ENCODE measurements around the gene PRDM1.

The PRDM1 gene

DNA sequence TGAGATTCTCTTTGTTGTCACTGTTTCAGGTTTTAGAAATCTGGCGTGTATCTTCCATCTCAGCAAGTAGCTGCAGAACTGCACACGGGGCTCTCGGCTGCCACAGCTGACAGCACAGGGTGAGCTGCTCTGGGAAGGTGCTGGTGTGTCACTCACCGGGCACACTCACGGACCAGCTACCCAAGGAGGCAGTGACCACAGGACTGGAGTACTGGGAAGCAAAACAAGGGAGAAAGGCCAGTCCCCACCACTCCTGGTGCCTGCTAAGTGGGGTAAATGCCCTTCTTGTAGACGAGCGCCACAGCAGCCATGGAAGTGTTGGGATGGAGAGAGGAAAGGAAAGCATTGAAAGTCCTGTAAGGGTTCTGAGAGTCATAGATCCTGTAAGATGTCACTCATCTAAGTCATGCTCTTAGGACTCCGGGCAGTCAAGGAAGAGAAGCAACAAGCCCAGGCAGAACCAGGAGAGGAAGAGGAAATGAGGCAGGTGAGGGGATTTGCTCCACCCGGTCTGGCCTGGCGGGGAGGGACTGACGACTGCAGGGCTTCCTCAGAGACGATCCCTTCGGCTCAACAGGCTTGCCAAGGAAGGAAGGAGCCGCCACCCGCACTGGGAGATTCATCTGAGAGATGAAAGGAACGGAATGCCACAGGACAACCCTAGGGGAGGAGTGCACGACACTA is 48.1 kb downstream of the PRDM1 start:
- TF ChIP-seq, protein P1, sequence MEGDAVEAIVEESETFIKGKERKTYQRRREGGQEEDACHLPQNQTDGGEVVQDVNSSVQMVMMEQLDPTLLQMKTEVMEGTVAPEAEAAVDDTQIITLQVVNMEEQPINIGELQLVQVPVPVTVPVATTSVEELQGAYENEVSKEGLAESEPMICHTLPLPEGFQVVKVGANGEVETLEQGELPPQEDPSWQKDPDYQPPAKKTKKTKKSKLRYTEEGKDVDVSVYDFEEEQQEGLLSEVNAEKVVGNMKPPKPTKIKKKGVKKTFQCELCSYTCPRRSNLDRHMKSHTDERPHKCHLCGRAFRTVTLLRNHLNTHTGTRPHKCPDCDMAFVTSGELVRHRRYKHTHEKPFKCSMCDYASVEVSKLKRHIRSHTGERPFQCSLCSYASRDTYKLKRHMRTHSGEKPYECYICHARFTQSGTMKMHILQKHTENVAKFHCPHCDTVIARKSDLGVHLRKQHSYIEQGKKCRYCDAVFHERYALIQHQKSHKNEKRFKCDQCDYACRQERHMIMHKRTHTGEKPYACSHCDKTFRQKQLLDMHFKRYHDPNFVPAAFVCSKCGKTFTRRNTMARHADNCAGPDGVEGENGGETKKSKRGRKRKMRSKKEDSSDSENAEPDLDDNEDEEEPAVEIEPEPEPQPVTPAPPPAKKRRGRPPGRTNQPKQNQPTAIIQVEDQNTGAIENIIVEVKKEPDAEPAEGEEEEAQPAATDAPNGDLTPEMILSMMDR (IDR thresholded peaks at IDR 0.05; ENCODE audit: borderline replicate concordance, insufficient read depth, low read depth, low read length), result no peak
- no peak overlapping the region for H3K4me3 ChIP-seq (ENCODE audit: low read depth, low read length)

DNA sequence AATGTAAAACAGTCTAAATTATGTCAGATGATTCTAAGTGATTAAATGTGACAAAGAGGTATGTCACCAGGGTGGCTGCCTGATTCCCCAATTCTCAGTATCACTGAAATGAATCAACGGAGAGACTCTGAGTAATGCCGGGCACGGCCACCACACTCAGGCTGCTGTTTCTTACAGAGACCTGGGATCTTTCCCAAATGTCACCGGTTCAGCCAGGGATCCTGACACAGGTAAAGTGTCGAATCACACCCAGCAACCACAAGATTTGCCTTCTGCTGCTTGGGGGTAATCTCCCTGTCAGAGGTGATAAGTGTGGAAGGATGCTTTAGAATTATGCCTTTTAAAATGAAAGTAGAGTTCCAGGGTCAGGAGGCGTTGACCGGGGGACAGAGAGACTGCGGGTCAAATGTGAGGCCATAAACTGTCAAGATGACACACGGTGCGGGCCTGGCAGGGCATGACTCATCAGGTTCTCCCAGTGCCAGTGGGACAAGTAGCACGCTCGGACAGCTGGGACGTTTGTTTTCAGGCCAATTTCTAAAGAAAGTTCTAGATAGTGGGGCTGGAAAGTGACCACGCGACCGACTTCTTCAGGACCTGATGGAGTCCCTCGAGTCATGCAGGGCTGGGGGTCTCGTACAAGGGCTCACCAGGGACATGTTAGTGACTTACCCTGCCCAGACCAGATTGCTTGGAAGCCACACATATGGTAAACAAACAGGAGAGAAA is 48.9 kb downstream of the PRDM1 start:
- H3K4me3 ChIP-seq (ENCODE audit: low read depth, low read length), result no peak overlapping the region
- TF ChIP-seq, protein P1 (IDR thresholded peaks at IDR 0.05; ENCODE audit: borderline replicate concordance, insufficient read depth, low read depth, low read length), result no peak

DNA sequence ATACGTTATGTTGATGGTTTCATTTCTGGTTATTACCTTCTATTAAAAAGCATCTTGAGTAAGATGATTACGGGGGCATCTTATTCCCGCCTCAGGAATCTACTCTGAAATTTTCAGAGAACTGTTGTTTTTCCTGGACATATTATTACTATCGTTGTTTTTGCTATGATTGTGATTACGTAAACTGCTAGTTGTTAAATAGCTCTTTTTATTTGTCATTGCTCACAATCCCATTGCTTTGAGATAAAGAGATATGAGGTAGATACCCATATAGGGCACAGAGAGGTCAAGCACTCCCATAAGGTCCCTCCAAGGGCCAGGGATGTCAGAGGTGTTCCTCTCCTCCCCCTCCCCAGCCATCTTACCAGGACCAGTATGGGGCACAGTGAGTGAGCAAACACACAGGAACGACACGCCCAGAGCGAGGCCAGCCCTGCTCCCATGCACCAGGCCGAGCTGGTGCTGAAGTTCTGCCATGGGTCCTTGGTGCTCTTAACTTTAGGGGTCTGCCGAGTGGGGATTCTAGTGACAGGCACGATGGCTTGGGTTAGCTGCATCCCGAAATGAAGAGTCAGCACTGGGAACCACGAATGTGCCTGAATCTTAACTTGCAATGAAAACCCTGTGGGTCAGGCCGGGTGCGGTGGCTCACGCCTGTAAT is 49.9 kb downstream of the PRDM1 start:
- TF ChIP-seq, protein P1 (IDR thresholded peaks at IDR 0.05; ENCODE audit: borderline replicate concordance, insufficient read depth, low read depth, low read length), result no peak
- H3K4me3 ChIP-seq (ENCODE audit: low read depth, low read length), result no peak overlapping the region

DNA sequence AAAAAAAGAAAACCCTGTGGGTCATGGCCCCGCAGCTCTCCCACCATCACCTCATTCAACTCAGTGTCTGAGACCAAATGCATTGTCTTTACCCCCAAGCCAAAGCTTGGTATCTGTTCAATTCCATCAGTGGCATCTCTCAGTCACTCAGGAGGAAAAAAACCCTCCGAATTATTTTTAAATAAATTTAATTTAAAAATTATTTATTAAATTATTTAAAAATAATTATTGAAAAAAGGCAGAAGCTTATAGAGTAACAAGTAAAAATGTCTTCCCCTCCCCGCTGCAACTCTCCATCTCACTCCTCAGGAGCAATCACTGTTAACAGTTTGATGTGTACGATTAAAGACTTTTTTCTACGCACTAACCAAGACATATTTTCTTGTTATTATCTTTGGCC is 50.7 kb downstream of the PRDM1 start:
- TF ChIP-seq, protein P1 (IDR thresholded peaks at IDR 0.05; ENCODE audit: borderline replicate concordance, insufficient read depth, low read depth, low read length), result no peak
- no peak overlapping the region for H3K4me3 ChIP-seq (ENCODE audit: low read depth, low read length)

DNA sequence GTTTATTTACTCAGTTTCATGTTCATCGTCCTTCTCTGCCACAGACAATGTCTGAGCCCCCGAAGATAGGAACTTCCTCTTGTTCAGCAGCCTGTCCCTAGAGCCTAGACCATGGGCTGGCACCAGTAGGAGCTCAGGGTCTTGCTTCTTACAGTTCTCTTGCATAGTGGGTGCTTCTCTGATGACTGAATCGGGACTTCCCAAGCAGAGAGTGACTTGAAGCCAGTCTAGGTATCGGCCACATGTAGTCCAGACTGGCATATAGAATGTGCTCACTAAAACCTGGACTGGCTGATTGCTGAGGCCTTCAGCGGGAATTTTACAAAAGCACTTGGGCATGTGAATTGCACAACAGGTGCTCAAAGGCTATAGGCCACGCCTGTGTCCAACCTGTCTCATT is 52.0 kb downstream of the PRDM1 start:
- TF ChIP-seq, protein P1 (IDR thresholded peaks at IDR 0.05; ENCODE audit: borderline replicate concordance, insufficient read depth, low read depth, low read length), result no peak
- no peak overlapping the region for H3K4me3 ChIP-seq (ENCODE audit: low read depth, low read length)

DNA sequence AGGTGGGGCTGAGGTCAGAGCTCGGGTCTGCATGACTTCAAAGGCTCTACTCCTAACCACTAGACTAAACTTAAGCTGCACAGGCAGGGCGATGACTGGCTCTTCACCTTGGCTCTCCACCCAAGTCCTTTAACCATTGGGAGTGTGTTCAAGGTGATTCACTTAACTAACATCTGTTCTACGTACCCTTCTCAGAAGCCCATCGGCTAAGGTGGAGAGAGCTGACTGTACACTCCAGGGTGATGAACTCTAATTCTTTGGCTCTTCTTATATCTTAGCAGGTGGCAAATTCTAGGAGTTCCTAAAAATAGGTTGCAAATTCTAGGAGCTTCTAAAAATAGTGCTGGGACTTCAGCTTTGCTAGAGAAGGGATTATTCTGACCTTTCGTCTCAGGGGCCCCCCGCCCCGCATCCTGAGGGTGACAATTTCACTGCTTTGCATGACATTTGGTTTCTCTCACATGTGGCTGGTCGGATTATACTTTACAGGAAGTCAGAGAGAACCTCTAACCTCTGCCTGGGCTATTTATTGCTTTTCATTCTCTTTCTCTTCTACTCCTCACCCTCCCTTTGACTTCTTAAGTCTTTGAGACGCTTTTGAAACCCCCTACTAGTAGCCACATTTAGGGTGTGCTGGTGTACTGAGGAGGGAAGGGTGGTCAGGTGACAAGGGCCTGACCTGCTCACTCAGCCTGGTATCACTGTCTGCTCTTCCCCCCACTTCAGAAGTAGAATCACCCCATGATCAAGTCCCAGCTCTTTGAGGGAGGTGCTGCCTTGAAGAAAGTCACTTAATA is 55.5 kb downstream of the PRDM1 start:
- TF ChIP-seq, protein P1 (IDR thresholded peaks at IDR 0.05; ENCODE audit: borderline replicate concordance, insufficient read depth, low read depth, low read length), result no peak
- peak overlapping the region; percentile 0 for H3K4me3 ChIP-seq (ENCODE audit: low read depth, low read length)

Measured in GM12875 (cell line).